SU-DHL-6 (cell line): ENCODE measurements around the gene XIRP2.
"Not testable (repeated sequence)": the region's sequence is repeated elsewhere in the genome, so short reads cannot be mapped to it uniquely, and the experiment has no call there.

Experiments
- H2AFZ ChIP-seq: fragments of 200-600 bp; sonication (generic); 2 replicates; pipeline ENCODE4 v1.6.1; 2014; ENCODE audit warnings: low read depth, mild to moderate bottlenecking, moderate library complexity, mixed read lengths, antibody characterized with exemption, low read length; ENCODE audit not compliant: severe bottlenecking
- H3F3A ChIP-seq: fragments of 200-600 bp; shearing (Covaris generic); 2 replicates; pipeline ENCODE4 v1.6.0; 2016; ENCODE audit warnings: antibody characterized with exemption, mild to moderate bottlenecking; ENCODE audit not compliant: insufficient read depth
- H3K27ac ChIP-seq: fragments of 200-600 bp; sonication (generic); 2 replicates; pipeline ENCODE4 v1.5.1; 2016; ENCODE audit warnings: low read depth, mild to moderate bottlenecking, low read length, moderate library complexity, mixed read lengths
- H3K27me3 ChIP-seq: fragments of 200-600 bp; sonication (generic), shearing (Covaris generic); 2 replicates; pipeline ENCODE4 v1.6.0; 2014; ENCODE audit warnings: mild to moderate bottlenecking, low read length
- H3K36me3 ChIP-seq: fragments of 200-600 bp; sonication (generic); 2 replicates; pipeline ENCODE4 v1.6.1; 2014; ENCODE audit warnings: mild to moderate bottlenecking, low read length, mixed read lengths
- H3K4me2 ChIP-seq: fragments of 300-600, 200-600 bp; shearing (Covaris generic), sonication (generic); 2 replicates; pipeline ENCODE4 v1.6.0; 2014; ENCODE audit warnings: low read length, low read depth, mild to moderate bottlenecking; ENCODE audit not compliant: poor library complexity, severe bottlenecking
- H3K4me3 ChIP-seq: fragments of 200-600 bp; sonication (generic); 2 replicates; pipeline ENCODE4 v1.5.1; 2014; ENCODE audit warnings: antibody characterized with exemption, low read length, mild to moderate bottlenecking, mixed read lengths; ENCODE audit not compliant: insufficient read depth, poor library complexity, severe bottlenecking
- H3K79me2 ChIP-seq: fragments of 200-600 bp; sonication (generic); 2 replicates; pipeline ENCODE4 v1.6.1; 2014; ENCODE audit warnings: mild to moderate bottlenecking, low read length, moderate library complexity; ENCODE audit not compliant: insufficient read depth
- H3K9ac ChIP-seq: fragments of 200-600 bp; sonication (generic); 2 replicates; pipeline ENCODE4 v1.7.0; 2014; ENCODE audit warnings: mild to moderate bottlenecking, low read length
- H3K9me2 ChIP-seq: fragments of 200-600 bp; sonication (generic); replicated peaks from 2 replicates; pipeline ENCODE4 v1.6.1; 2014; ENCODE audit warnings: low read length; ENCODE audit not compliant: insufficient read depth
- H3K9me3 ChIP-seq: fragments of 200-600 bp; sonication (generic); 2 replicates; pipeline ENCODE4 v1.6.1; 2014; ENCODE audit warnings: low read length, mixed read lengths; ENCODE audit not compliant: insufficient read depth
- H4K20me1 ChIP-seq: fragments of 200-600 bp; sonication (generic); 2 replicates; pipeline ENCODE4 v1.6.1; 2014; ENCODE audit warnings: low read depth, mild to moderate bottlenecking, antibody characterized with exemption, low read length, moderate library complexity, mixed read lengths
- EZH2phosphoT487 ChIP-seq: fragments of 200-600 bp; sonication (generic), shearing (Covaris generic); conservative IDR thresholded peaks from 2 replicates; pipeline ENCODE4 v1.6.1; 2018; ENCODE audit warnings: mild to moderate bottlenecking, antibody characterized with exemption, low read length, moderate library complexity, mixed read lengths
- TF ChIP-seq, protein P1 (sequence below): fragments of 200-600 bp; sonication (generic); IDR thresholded peaks from one replicate; pipeline ENCODE4 v1.5.1; 2017; ENCODE audit warnings: antibody characterized with exemption, mild to moderate bottlenecking, low read length, moderate library complexity; ENCODE audit not compliant: insufficient read depth, poor library complexity, severe bottlenecking

The XIRP2 gene

DNA sequence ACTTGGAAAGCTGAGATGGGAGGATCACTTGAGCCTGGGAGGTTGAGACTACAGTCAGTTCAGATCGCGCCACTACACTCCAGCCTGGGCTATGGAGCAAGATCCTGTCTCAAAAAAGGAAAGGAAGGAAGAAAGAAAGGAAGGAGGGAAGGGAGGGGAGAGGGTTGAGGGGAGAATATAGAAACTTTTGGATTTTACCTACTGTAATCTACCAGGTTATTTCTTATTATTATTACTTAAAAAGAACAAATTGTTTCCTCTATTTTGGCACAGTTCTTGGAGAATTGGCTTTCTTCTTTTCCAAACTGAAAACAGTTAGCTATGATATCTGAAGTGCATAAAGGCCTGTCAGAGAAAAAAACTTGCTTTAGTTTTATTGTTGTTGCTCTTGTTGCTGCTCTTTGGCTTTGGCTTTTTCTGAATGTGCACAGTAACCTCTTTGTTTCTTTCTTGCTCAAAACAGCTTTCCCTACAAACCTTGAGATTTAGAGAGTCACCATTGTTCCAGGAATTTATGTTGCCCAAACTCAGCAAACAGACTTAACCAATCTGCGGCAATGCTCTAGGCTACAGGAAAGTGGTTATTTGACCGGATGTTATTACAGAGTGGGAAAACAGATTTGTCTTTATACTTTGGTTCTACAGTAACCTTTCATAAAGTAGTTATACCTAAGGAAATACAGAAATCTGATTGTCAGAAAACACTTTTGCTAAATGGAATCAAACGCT lies 214.9 kb downstream of the XIRP2 start:
- Histone ChIP-seq H3F3A (no peaks in the 10 kb centered on the region), H3K9me2 (no peaks in the 10 kb centered on the region), H4K20me1 (no peaks in the 10 kb centered on the region), H2AFZ (no peak overlapping the region), H3K9me3 (no peaks in the 10 kb centered on the region), H3K9ac (no peak overlapping the region), H3K36me3 (no peaks in the 10 kb centered on the region), H3K79me2 (no peaks in the 10 kb centered on the region), H3K27me3 (no peaks in the 10 kb centered on the region), H3K4me2 (no peak overlapping the region), H3K27ac (no peak overlapping the region), H3K4me3 (no peak overlapping the region)
- no peak for TF ChIP-seq EZH2phosphoT487
- TF ChIP-seq, protein P1, sequence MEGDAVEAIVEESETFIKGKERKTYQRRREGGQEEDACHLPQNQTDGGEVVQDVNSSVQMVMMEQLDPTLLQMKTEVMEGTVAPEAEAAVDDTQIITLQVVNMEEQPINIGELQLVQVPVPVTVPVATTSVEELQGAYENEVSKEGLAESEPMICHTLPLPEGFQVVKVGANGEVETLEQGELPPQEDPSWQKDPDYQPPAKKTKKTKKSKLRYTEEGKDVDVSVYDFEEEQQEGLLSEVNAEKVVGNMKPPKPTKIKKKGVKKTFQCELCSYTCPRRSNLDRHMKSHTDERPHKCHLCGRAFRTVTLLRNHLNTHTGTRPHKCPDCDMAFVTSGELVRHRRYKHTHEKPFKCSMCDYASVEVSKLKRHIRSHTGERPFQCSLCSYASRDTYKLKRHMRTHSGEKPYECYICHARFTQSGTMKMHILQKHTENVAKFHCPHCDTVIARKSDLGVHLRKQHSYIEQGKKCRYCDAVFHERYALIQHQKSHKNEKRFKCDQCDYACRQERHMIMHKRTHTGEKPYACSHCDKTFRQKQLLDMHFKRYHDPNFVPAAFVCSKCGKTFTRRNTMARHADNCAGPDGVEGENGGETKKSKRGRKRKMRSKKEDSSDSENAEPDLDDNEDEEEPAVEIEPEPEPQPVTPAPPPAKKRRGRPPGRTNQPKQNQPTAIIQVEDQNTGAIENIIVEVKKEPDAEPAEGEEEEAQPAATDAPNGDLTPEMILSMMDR, result no peak

DNA sequence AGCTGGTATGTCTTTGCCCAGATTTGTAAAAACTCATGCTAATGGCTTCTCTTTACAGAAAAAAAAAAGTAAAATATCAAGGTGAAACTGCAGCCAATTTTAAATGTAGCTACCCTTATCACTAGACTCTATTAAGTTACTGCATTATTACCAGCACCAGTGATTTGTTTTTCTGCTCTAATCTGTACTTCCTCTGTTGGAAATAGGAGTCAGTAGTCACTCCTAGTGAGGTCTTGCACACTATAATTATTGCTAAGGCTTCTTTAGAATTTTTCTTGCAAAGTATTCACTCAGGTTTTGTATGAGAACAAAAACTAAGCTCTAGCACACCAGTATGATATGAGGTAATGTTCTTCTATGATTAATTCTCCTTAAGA lies 215.5 kb downstream of the XIRP2 start:
- Histone ChIP-seq H4K20me1 (no peaks in the 10 kb centered on the region), H3F3A (no peaks in the 10 kb centered on the region), H3K9me2 (no peaks in the 10 kb centered on the region), H3K9me3 (no peaks in the 10 kb centered on the region), H3K4me3 (no peak overlapping the region), H3K79me2 (no peaks in the 10 kb centered on the region), H2AFZ (no peak overlapping the region), H3K4me2 (no peak overlapping the region), H3K27me3 (no peaks in the 10 kb centered on the region), H3K9ac (no peak overlapping the region), H3K36me3 (no peaks in the 10 kb centered on the region), H3K27ac (no peak overlapping the region)
- TF ChIP-seq, protein P1, result no peak
- TF ChIP-seq EZH2phosphoT487, result no peak

DNA sequence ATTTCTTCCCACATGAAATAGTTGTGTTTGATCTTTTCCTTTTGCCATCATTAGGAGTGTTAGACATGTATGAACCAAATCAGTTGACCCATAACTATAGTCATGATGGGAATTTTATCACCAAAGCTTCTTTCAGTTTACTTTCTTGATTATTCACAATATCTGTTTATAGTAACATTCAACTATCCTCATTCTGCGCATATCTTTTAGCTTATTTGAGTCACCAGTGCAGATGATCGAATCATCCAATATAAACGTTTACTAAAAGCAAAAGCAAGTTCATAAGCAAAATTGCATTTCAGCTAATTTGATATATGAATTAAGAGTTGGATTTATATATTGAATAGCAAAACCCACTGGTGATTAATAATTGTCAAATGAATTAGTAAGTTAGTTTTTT lies 216.4 kb downstream of the XIRP2 start:
- H3K27me3 ChIP-seq, result no peaks in the 10 kb centered on the region
- TF ChIP-seq, protein P1, result no peak
- TF ChIP-seq EZH2phosphoT487, result no peak
- no peaks in the 10 kb centered on the region for H3K36me3 ChIP-seq
- no peak overlapping the region for H2AFZ ChIP-seq
- H3F3A ChIP-seq, result no peaks in the 10 kb centered on the region
- H3K27ac ChIP-seq, result no peak overlapping the region
- no peaks in the 10 kb centered on the region for H3K9me2 ChIP-seq
- H3K9ac ChIP-seq, result no peak overlapping the region
- no peaks in the 10 kb centered on the region for H3K79me2 ChIP-seq
- no peak overlapping the region for H3K4me3 ChIP-seq
- no peaks in the 10 kb centered on the region for H4K20me1 ChIP-seq
- H3K4me2 ChIP-seq, result no peak overlapping the region
- H3K9me3 ChIP-seq, result no peaks in the 10 kb centered on the region

DNA sequence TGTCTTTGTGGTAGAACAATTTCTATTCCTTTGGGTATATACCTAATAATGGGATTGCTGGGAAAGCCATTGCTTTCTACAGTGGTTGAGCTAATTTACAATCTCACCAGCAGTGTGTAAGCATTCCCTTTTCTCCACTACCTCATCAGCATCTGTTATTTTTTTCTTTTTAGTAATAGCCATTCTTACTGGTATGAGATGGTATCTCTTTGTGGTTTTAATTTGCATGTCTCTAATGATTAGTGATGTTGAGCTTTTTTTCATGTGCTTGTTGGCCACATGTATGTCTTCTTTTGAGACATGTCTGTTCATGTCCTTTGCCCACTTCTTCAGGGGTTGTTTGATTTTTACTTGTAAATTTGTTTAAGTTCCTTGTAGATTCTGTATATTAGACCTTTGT lies 221.4 kb downstream of the XIRP2 start:
- H3K27ac ChIP-seq, result not testable (repeated sequence)

More for the DNA sequence above, 221.4 kb downstream of the XIRP2 start:
- not testable (repeated sequence) for H4K20me1 ChIP-seq, H2AFZ ChIP-seq, H3K27me3 ChIP-seq, H3K9me3 ChIP-seq, H3K79me2 ChIP-seq, H3K9me2 ChIP-seq, H3F3A ChIP-seq, H3K36me3 ChIP-seq, H3K4me2 ChIP-seq, H3K4me3 ChIP-seq, H3K9ac ChIP-seq
